Liver (tissue), 9 donors: ENCODE results near the gene DYNC1LI2. TPM values are rescaled to one million over a fixed set of nuclear protein-coding genes. Genes with fewer than 3 reads are reported as not detected.

Source experiments
- DNase-seq: peaks from one replicate; pipeline ENCODE4 v3.0.0-alpha.2; 2017; ENCODE audit warnings: low spot score
- H3K27ac ChIP-seq, 2 donors: one replicate each; pipeline ENCODE4 v1.7.0; 2013; ENCODE audit warnings: inconsistent platforms in 2 of 2, low read length in 2 of 2, control low read depth in 1 of 2, low read depth in 1 of 2, mild to moderate bottlenecking in 1 of 2
- H3K27me3 ChIP-seq, 4 donors: one replicate each; pipeline versions ENCODE4 v1.6.1 to v1.7.0; 2013; ENCODE audit warnings: low read length in 3 of 4, inconsistent platforms in 1 of 4, mild to moderate bottlenecking in 1 of 4, moderate library complexity in 1 of 4; ENCODE audit not compliant: control insufficient read depth in 4 of 4, insufficient read depth in 4 of 4
- H3K36me3 ChIP-seq, 4 donors: one replicate each; pipeline versions ENCODE4 v1.6.1 to v1.7.0; 2013; ENCODE audit warnings: low read length in 3 of 4, mild to moderate bottlenecking in 3 of 4, low read depth in 1 of 4, moderate library complexity in 1 of 4; ENCODE audit not compliant: control insufficient read depth in 4 of 4, insufficient read depth in 3 of 4
- H3K4me1 ChIP-seq, 4 donors: one replicate each; pipeline versions ENCODE4 v1.6.1 to v1.7.0; 2013; ENCODE audit warnings: low read length in 3 of 4, mild to moderate bottlenecking in 3 of 4, moderate library complexity in 1 of 4; ENCODE audit not compliant: control insufficient read depth in 4 of 4, insufficient read depth in 4 of 4
- H3K4me3 ChIP-seq, 3 donors: one replicate each; pipeline versions ENCODE4 v1.6.1 to v1.7.0; 2013; ENCODE audit warnings: low read length in 3 of 3, control low read depth in 1 of 3, low read depth in 1 of 3, mild to moderate bottlenecking in 1 of 3
- H3K9ac ChIP-seq, 2 donors: one replicate each; pipeline ENCODE4 v1.7.0; 2013; ENCODE audit warnings: low read length in 2 of 2, mild to moderate bottlenecking in 2 of 2, moderate library complexity in 2 of 2, control low read depth in 1 of 2, low read depth in 1 of 2
- H3K9me3 ChIP-seq, 4 donors: one replicate each; pipeline versions ENCODE4 v1.6.1 to v1.7.0; 2013; ENCODE audit warnings: low read length in 3 of 4; ENCODE audit not compliant: control insufficient read depth in 4 of 4
- ATF3 ChIP-seq: IDR thresholded peaks from 2 replicates; pipeline ENCODE4 v1.6.1; 2016; ENCODE audit warnings: antibody characterized with exemption
- CTCF ChIP-seq: fragments of 150-350 bp; IDR thresholded peaks from 2 replicates; pipeline ENCODE4 v1.5.1; 2017; ENCODE audit warnings: improper control_type of control experiment, low read depth, low read length; ENCODE audit not compliant: missing input control
- EGR1 ChIP-seq, 2 donors: IDR thresholded peaks; 2 replicates each; pipeline ENCODE4 v1.6.1; 2016 to 2018; ENCODE audit warnings: antibody characterized with exemption in 2 of 2, low read depth in 2 of 2
- FOXA1 ChIP-seq: IDR thresholded peaks from 2 replicates; pipeline ENCODE4 v1.6.1; 2016; ENCODE audit warnings: antibody characterized with exemption
- FOXA2 ChIP-seq: IDR thresholded peaks from 2 replicates; pipeline ENCODE4 v1.6.1; 2016; ENCODE audit warnings: antibody characterized with exemption
- GABPA ChIP-seq, 2 donors: IDR thresholded peaks in 1 of 2; conservative IDR thresholded peaks in 1 of 2; 2 replicates each; pipeline ENCODE4 v1.6.1; 2016; ENCODE audit warnings: antibody characterized with exemption in 2 of 2, mild to moderate bottlenecking in 1 of 2, moderate library complexity in 1 of 2
- HNF4A ChIP-seq, 2 donors: conservative IDR thresholded peaks; 2 replicates each; pipeline ENCODE4 v1.6.1; 2016; ENCODE audit warnings: antibody characterized with exemption in 2 of 2, mild to moderate bottlenecking in 2 of 2
- HNF4G ChIP-seq: IDR thresholded peaks from 2 replicates; pipeline ENCODE4 v1.6.1; 2016; ENCODE audit warnings: antibody characterized with exemption
- JUND ChIP-seq, 2 donors: IDR thresholded peaks; 2 replicates each; pipeline ENCODE4 v1.6.1; 2016; ENCODE audit warnings: antibody characterized with exemption in 2 of 2
- MAX ChIP-seq: IDR thresholded peaks from 2 replicates; pipeline ENCODE4 v1.6.1; 2016; ENCODE audit warnings: antibody characterized with exemption
- NR2F2 ChIP-seq: IDR thresholded peaks from 2 replicates; pipeline ENCODE4 v1.6.1; 2016; ENCODE audit warnings: antibody characterized with exemption
- RAD21 ChIP-seq, 2 donors: IDR thresholded peaks; 2 replicates each; pipeline ENCODE4 v1.6.1; 2016; ENCODE audit warnings: antibody characterized with exemption in 2 of 2, mild to moderate bottlenecking in 2 of 2
- REST ChIP-seq: IDR thresholded peaks from 2 replicates; pipeline ENCODE4 v1.6.1; 2016; ENCODE audit warnings: antibody characterized with exemption, mild to moderate bottlenecking
- RXRA ChIP-seq, 2 donors: IDR thresholded peaks; 2 replicates each; pipeline ENCODE4 v1.6.1; 2017 to 2018; ENCODE audit warnings: antibody characterized with exemption in 2 of 2, mild to moderate bottlenecking in 1 of 2
- SP1 ChIP-seq: IDR thresholded peaks from 2 replicates; pipeline ENCODE4 v1.6.1; 2018; ENCODE audit warnings: antibody characterized with exemption, mild to moderate bottlenecking
- TAF1 ChIP-seq: conservative IDR thresholded peaks from 2 replicates; pipeline ENCODE4 v1.6.1; 2016; ENCODE audit warnings: antibody characterized with exemption, mild to moderate bottlenecking
- YY1 ChIP-seq: IDR thresholded peaks from 2 replicates; pipeline ENCODE4 v1.6.1; 2016; ENCODE audit warnings: antibody characterized with exemption, mild to moderate bottlenecking
- WGBS: extraction: QIAGEN DNeasy Blood & Tissue Kit; methylation state at CpG from one replicate; pipeline ENCODE4 v1.1.7; 2013; 5-methylcytosine and 5-hydroxymethylcytosine counted together
- polyA plus RNA-seq, 2 donors: library from polyadenylated mRNA; stranded (reverse) in 1 of 2; unstranded in 1 of 2; fragments of 200-250 nt in 1 of 2; fragments of >200 nt in 1 of 2; fragmentation: Nextera tagmentation in 1 of 2; extraction: Ambion mirVana in 1 of 2; gene quantifications; one replicate each; pipeline versions ENCODE4 v1.2.1 to v1.2.3, GENCODE V29; 2013 to 2015
- total RNA-seq, 2 donors: library from RNA; depleted of rRNA; stranded (reverse); fragments of >200 nt; gene quantifications; one replicate each; pipeline ENCODE4 v1.2.3, GENCODE V29; 2014
- TF ChIP-seq, protein P1 (sequence below): IDR thresholded peaks from 2 replicates; pipeline ENCODE4 v1.6.1; 2016; ENCODE audit warnings: antibody characterized with exemption
- donor health status: healthy.
- donor health status: healthy.
- donor health status: healthy.
- donor health status: healthy.
- donor health status: healthy.

DYNC1LI2 gene
- total and polyA plus RNA-seq, 4 donors, result 14.2 to 106 (median 35.1) TPM

GRCh38 chr16:66728117-66728787 is 23.2 kb downstream of the DYNC1LI2 start:
- 29% methylated on average over 3 of the region's 3 CpGs for WGBS
- Histone ChIP-seq H3K4me3 (no peak overlapping the region), H3K36me3 (peaks cover 14 to 65% (median 48%) of the 10 kb centered on the region in 4 donors), H3K9ac (no peak overlapping the region), H3K4me1 (no peaks in the 10 kb centered on the region), H3K9me3 (no peaks in the 10 kb centered on the region), H3K27ac (no peak overlapping the region), H3K27me3 (no peaks in the 10 kb centered on the region)
- DNase-seq, result no peak
- TF ChIP-seq YY1, result no peak
- TF ChIP-seq TAF1, result no peak
- TF ChIP-seq, protein P1, sequence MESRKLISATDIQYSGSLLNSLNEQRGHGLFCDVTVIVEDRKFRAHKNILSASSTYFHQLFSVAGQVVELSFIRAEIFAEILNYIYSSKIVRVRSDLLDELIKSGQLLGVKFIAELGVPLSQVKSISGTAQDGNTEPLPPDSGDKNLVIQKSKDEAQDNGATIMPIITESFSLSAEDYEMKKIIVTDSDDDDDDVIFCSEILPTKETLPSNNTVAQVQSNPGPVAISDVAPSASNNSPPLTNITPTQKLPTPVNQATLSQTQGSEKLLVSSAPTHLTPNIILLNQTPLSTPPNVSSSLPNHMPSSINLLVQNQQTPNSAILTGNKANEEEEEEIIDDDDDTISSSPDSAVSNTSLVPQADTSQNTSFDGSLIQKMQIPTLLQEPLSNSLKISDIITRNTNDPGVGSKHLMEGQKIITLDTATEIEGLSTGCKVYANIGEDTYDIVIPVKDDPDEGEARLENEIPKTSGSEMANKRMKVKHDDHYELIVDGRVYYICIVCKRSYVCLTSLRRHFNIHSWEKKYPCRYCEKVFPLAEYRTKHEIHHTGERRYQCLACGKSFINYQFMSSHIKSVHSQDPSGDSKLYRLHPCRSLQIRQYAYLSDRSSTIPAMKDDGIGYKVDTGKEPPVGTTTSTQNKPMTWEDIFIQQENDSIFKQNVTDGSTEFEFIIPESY, result no peak
- no peak for TF ChIP-seq MAX
- no peak for TF ChIP-seq GABPA (IDR thresholded peaks at IDR 0.05 in 1 of 2, conservative IDR thresholded peaks at IDR 0.05 in 1 of 2)
- TF ChIP-seq EGR1 (IDR thresholded peaks at IDR 0.05; ENCODE audit: low read depth in 2 of 2), result no peak
- TF ChIP-seq FOXA2, result no peak
- TF ChIP-seq FOXA1, result no peak
- no peak for TF ChIP-seq HNF4G
- peak; percentile 75 to 82 for TF ChIP-seq RAD21 (IDR thresholded peaks at IDR 0.05)
- TF ChIP-seq HNF4A (conservative IDR thresholded peaks at IDR 0.05), result no peak
- TF ChIP-seq ATF3, result no peak
- peak in 1 of 2 donors; percentile 5 for TF ChIP-seq RXRA (IDR thresholded peaks at IDR 0.05)
- TF ChIP-seq CTCF, result peak; percentile 65
- no peak for TF ChIP-seq JUND (IDR thresholded peaks at IDR 0.05)
- TF ChIP-seq REST, result no peak
- no peak for TF ChIP-seq NR2F2
- TF ChIP-seq SP1, result no peak
